Stimulated activated naive CD8-positive, alpha-beta T cell treated with anti-CD3 and anti-CD28 coated beads, Interleukin-15, Interleukin-2, amounts not matched to agents 100 U/mL and 50 U/mL, for 24 hours (primary cell): ENCODE measurements around the gene TMEM18.
"Not testable (repeated sequence)": the region's sequence is repeated elsewhere in the genome, so short reads cannot be mapped to it uniquely, and the experiment has no call there.

Experiments used
- ATAC-seq: fragments of 150-1000 bp; cut with Tn5 transposase; one replicate; pipeline ENCODE4 v1.10.0; 2021
- DNase-seq: peaks from one replicate; pipeline ENCODE4 v3.0.0; 2021

Gene TMEM18

GRCh38 chr2:677056-677958 is at the start of gene TMEM18:
Gene TMEM18, minus strand, starts transcription at chr2:677406. Its CDS starts 61 bp downstream, at chr2:677345.
- DNase-seq: peak; percentile 96
- ATAC-seq: peak; percentile 50

GRCh38 chr2:726169-726568 is 49.0 kb upstream of the TMEM18 start:
- no peak for ATAC-seq
- DNase-seq: no peak

GRCh38 chr2:725468-725867 is 48.3 kb upstream of the TMEM18 start:
- ATAC-seq: no peak

GRCh38 chr2:723761-724160 is 46.6 kb upstream of the TMEM18 start:
- ATAC-seq (no peak), DNase-seq (no peak)

More at GRCh38 chr2:725468-725867, 48.3 kb upstream of the TMEM18 start:
- no peak for DNase-seq

GRCh38 chr2:720842-721241 is 43.6 kb upstream of the TMEM18 start:
- no peak for DNase-seq
- ATAC-seq: no peak

- no peak for ATAC-seq
- DNase-seq: no peak
These were observed 42.5 kb upstream of the TMEM18 start for GRCh38 chr2:719734-720133.

GRCh38 chr2:719191-719590 is 42.0 kb upstream of the TMEM18 start:
- DNase-seq: no peak
- no peak for ATAC-seq

GRCh38 chr2:717661-718060 is 40.5 kb upstream of the TMEM18 start:
- ATAC-seq: no peak
- no peak for DNase-seq

- no peak for ATAC-seq
- no peak for DNase-seq
These were observed 38.8 kb upstream of the TMEM18 start for GRCh38 chr2:715854-716560.

- DNase-seq: no peak
- no peak for ATAC-seq
These were observed 37.8 kb upstream of the TMEM18 start for GRCh38 chr2:715038-715437.

- ATAC-seq (peak; percentile 69), DNase-seq (peak; percentile 65)
These were observed 37.0 kb upstream of the TMEM18 start for GRCh38 chr2:714005-714741.

- DNase-seq (no peak), ATAC-seq (no peak)
These were observed 33.9 kb upstream of the TMEM18 start for GRCh38 chr2:710867-711665.

GRCh38 chr2:709138-709765 is 32.0 kb upstream of the TMEM18 start:
- ATAC-seq: no peak

GRCh38 chr2:708667-709066 is 31.5 kb upstream of the TMEM18 start:
- ATAC-seq: no peak
- no peak for DNase-seq

More at GRCh38 chr2:709138-709765, 32.0 kb upstream of the TMEM18 start:
- DNase-seq: no peak

GRCh38 chr2:705971-706511 is 28.8 kb upstream of the TMEM18 start:
- DNase-seq: no peak
- peak; percentile 80 for ATAC-seq

- not testable (repeated sequence) for DNase-seq, ATAC-seq
These were observed 25.6 kb upstream of the TMEM18 start for GRCh38 chr2:702765-703164.

GRCh38 chr2:696999-697627 is 19.9 kb upstream of the TMEM18 start:
- DNase-seq (no peak), ATAC-seq (no peak)

- DNase-seq (no peak), ATAC-seq (peak; percentile 40)
These were observed 19.3 kb upstream of the TMEM18 start for GRCh38 chr2:696463-696862.

GRCh38 chr2:694906-695510 is 17.8 kb upstream of the TMEM18 start:
- no peak for DNase-seq

GRCh38 chr2:694174-694573 is 17.0 kb upstream of the TMEM18 start:
- ATAC-seq (no peak), DNase-seq (no peak)

More at GRCh38 chr2:694906-695510, 17.8 kb upstream of the TMEM18 start:
- no peak for ATAC-seq
